GM10266 (cell line): ENCODE measurements around the gene TCF20.

Experiments used
- DNase-seq: peaks from one replicate; pipeline ENCODE4 v3.0.0; 2012; ENCODE audit errors: extremely low spot score
- TF ChIP-seq, protein P1 (sequence below): IDR thresholded peaks from 2 replicates; pipeline ENCODE4 v1.5.1; 2012; ENCODE audit warnings: mild to moderate bottlenecking, low read depth; ENCODE audit not compliant: control insufficient read depth, insufficient read depth; ENCODE audit errors: missing control alignments

Gene TCF20

GRCh38 chr22:42294034-42294985 lies 23.9 kb upstream of the TCF20 start:
- TF ChIP-seq, protein P1, sequence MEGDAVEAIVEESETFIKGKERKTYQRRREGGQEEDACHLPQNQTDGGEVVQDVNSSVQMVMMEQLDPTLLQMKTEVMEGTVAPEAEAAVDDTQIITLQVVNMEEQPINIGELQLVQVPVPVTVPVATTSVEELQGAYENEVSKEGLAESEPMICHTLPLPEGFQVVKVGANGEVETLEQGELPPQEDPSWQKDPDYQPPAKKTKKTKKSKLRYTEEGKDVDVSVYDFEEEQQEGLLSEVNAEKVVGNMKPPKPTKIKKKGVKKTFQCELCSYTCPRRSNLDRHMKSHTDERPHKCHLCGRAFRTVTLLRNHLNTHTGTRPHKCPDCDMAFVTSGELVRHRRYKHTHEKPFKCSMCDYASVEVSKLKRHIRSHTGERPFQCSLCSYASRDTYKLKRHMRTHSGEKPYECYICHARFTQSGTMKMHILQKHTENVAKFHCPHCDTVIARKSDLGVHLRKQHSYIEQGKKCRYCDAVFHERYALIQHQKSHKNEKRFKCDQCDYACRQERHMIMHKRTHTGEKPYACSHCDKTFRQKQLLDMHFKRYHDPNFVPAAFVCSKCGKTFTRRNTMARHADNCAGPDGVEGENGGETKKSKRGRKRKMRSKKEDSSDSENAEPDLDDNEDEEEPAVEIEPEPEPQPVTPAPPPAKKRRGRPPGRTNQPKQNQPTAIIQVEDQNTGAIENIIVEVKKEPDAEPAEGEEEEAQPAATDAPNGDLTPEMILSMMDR = no peak
- no peak for DNase-seq

DNA sequence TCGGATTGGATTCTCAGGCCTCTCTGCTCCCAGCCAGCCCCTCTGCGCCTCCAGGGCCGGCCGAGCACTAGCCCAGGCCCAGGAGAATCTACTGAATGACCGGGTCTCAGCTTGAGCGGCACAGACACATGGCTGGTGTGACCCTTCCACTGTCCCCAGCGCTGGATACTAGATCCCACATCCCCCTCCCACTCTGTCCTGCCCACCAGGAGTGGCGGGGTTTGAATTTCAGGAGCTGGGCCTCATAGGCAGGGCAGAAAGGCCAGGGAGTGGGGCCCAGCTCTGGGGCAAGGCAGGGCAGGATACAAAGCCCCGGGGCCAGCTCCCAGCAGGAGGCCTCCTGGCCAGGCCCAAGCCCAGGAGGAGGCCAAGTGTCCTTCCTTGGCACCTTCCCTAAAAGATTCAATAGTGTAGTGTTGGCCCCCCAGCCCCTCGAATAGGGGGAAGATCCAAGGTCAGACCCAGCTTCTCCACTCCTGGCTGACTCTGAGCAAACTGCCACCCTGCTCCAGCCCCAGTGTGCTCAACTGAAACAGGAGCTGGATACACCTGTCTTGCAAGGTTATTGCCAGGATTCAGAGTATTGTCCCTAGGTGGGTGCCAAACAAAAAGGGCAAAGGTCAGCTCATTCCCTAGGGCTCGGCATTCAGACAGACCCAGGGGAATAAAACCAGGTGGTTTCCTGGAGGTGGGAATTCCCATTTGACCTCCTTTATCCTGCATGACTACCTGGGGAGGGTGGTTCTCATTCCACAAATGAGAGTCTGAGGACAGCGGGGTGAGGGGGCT lies 22.5 kb upstream of the TCF20 start:
- TF ChIP-seq, protein P1 = no peak
- no peak for DNase-seq

GRCh38 chr22:42291287-42291686 lies 20.8 kb upstream of the TCF20 start:
- DNase-seq = no peak
- TF ChIP-seq, protein P1 = no peak

DNA sequence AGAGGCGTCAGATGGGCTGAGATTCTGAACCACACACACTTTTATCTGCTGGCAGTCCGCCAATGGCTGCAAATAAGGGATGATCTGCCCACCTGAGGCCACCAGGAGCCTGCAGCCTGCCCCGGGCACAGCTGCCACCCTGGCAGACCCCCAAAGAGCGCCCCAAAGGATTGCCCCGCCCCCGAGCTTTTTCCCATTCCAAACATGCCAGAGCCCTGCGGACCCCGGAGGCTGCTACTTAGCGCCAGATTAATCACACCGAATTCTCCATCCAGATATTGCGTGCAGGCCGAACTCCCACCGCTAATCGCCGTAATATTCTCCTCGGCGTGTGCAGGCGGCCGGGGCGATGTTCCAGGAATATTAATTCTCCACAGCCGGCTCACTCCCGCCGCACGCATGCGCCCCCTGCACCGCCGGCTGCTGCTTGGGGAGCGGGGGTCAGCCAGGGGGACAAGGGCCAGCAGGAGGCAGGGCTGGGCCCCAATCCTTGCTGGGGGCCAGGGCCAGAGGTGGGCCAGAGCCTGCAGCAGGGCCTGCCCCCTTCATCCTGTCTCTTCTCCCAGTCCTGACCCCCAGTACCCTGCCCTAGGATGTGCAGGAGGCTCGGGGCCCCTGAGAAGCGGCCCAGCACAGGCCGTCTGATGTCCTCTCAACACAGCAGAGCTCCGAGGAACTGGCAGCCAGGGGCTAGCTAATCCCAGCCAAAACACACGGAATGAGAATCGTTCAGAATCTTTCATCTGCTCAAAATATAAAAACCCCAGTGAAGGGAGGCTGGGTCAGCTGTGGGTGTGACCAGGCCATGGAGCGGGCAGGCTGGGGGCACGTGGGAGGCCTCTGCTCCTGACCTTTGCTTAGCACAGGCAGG lies 19.5 kb upstream of the TCF20 start:
- no peak for DNase-seq
- TF ChIP-seq, protein P1 = no peak

DNA sequence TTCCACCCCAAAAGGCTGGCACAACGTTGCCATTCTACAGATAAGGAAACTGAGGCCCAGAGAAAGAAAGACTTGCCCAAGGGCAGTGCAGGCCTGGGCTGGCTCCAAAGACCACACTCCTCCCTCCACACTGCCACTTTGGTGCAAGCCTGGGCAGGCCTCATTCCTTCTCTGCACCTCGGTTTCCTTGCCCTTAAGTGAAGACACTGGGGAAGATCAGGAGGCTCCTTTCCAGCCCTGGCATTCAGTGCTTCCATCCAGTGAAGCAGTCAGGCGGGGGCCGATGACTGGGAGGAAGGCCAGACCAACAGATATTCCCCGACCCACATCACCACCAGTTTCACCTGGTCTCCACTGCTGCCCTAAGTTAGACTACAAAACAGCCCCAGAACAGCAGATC lies 18.3 kb upstream of the TCF20 start:
- TF ChIP-seq, protein P1 = no peak
- DNase-seq = no peak

DNA sequence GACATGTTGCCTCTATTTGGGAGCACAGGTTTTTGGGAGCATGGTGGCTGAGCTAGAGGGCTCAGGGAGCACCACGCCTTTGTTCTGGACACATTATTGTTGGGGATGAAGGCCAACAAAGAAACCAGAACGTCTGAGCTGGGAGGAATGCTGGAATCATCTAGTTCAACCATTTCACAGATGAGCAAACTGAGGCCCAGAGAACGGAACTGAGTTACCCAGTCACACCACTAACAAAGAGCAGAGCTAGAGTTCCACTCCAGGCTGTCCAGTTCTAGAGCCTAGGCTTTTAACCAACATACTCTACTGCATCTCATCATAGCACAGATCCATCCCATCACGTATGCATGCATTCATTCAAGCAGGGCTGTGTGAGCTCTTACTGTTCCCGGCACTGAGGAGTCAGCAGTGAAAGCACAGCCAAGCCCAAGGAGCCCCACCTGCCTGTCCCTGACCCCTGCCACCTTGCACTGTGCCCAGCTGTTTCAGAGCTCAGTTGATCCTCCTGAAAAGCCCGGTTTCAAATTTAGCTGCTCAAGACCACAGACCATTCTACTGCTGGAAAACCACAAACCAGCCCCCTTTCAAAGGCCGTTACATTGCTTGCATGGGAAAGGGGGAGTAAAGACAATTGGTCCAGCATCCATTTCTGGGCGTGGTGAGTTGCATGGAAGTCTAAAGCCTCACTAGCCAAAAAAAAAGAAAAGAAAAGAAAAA lies 16.9 kb upstream of the TCF20 start:
- TF ChIP-seq, protein P1 = no peak
- no peak for DNase-seq
